ENCODE data around the gene LONP1. TPM values are rescaled to one million over a fixed set of nuclear protein-coding genes. Genes with fewer than 3 reads are reported as not detected.
A peak's percentile ranks its signal among the peaks of the same experiment; 100 is the strongest.

Gene LONP1, protein sequence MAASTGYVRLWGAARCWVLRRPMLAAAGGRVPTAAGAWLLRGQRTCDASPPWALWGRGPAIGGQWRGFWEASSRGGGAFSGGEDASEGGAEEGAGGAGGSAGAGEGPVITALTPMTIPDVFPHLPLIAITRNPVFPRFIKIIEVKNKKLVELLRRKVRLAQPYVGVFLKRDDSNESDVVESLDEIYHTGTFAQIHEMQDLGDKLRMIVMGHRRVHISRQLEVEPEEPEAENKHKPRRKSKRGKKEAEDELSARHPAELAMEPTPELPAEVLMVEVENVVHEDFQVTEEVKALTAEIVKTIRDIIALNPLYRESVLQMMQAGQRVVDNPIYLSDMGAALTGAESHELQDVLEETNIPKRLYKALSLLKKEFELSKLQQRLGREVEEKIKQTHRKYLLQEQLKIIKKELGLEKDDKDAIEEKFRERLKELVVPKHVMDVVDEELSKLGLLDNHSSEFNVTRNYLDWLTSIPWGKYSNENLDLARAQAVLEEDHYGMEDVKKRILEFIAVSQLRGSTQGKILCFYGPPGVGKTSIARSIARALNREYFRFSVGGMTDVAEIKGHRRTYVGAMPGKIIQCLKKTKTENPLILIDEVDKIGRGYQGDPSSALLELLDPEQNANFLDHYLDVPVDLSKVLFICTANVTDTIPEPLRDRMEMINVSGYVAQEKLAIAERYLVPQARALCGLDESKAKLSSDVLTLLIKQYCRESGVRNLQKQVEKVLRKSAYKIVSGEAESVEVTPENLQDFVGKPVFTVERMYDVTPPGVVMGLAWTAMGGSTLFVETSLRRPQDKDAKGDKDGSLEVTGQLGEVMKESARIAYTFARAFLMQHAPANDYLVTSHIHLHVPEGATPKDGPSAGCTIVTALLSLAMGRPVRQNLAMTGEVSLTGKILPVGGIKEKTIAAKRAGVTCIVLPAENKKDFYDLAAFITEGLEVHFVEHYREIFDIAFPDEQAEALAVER
- 98.5 TPM for total RNA-seq (ENCODE audit: unreplicated experiment)
- long read RNA-seq, transcript LONP1-201 (18 exons, 3,236 nt) = major isoform, 5 of 10 reads
- long read RNA-seq, partial matches to known transcripts = 4 of 10 reads
- long read RNA-seq, other reads (novel, unspliced or antisense) = 1 of 10 reads

DNA sequence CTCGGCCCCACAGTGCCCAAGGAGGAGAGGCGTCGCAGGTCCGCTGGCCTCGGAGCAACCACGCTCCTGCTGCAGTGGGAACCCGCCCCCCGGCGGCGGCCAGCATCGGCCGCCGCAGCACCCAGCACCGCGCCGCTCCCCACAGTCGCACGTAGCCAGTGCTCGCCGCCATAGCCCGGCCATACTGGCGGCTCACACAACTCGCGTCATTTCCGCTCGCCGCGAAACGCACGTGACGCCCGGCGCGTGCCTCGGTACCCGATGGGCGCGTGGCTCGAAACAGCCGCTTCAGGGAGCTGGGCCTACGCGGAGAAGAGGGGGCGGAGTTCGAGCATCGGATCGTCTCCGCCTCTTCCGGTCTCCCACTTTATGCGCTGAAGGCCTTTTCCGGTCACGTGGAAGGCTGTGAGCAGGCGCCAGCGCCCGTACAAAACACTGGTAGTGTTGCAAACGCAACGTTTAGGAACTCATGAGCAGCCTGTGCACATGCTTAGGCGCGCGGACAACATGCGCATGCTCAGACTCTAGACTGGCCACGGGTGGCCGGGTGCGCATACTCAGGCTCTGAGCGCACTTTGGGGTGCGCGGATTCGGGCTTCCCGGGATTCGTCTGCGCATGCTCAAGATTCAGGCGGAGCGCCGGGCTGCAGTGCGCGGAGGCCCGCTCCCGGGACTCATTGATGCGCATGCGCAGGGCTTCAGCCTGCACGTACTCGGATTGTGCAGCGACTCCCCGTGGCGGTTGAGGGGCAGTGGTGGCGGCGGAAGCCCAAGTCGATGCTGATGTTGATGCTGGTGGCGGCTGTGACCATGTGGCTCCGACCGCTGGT lies at the start of gene LONP1, which contains the start of gene CATSPERD:
TSS of gene LONP1 (minus strand) at position 186 of the 830 bp plus-strand sequence. CDS start at position 172, 14 bp downstream.
TSS of gene CATSPERD (plus strand) at position 677 of the 830 bp plus-strand sequence. CDS start at position 778, 101 bp downstream.
- DNase-seq = peak; percentile 99
- Mint-ChIP-seq H3K4me1 (ENCODE audit: low read depth, unreplicated experiment) (peaks cover 12% of the 10 kb centered on the region), H3K4me3 (ENCODE audit: unreplicated experiment) (peak within 1 kb of the TSS; percentile 89), H3K9me3 (ENCODE audit: unreplicated experiment) (peaks cover 11% of the 10 kb centered on the region), H3K36me3 (ENCODE audit: unreplicated experiment) (no peaks in the 10 kb centered on the region), H3K27me3 (ENCODE audit: unreplicated experiment) (peaks cover 7% of the 10 kb centered on the region), H3K27ac (ENCODE audit: unreplicated experiment) (peak within 1 kb of the TSS; percentile 87)
- TF ChIP-seq, protein P1, sequence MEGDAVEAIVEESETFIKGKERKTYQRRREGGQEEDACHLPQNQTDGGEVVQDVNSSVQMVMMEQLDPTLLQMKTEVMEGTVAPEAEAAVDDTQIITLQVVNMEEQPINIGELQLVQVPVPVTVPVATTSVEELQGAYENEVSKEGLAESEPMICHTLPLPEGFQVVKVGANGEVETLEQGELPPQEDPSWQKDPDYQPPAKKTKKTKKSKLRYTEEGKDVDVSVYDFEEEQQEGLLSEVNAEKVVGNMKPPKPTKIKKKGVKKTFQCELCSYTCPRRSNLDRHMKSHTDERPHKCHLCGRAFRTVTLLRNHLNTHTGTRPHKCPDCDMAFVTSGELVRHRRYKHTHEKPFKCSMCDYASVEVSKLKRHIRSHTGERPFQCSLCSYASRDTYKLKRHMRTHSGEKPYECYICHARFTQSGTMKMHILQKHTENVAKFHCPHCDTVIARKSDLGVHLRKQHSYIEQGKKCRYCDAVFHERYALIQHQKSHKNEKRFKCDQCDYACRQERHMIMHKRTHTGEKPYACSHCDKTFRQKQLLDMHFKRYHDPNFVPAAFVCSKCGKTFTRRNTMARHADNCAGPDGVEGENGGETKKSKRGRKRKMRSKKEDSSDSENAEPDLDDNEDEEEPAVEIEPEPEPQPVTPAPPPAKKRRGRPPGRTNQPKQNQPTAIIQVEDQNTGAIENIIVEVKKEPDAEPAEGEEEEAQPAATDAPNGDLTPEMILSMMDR (IDR thresholded peaks at IDR 0.05; ENCODE audit: partially characterized antibody, unreplicated experiment) = peak; percentile 86

DNA sequence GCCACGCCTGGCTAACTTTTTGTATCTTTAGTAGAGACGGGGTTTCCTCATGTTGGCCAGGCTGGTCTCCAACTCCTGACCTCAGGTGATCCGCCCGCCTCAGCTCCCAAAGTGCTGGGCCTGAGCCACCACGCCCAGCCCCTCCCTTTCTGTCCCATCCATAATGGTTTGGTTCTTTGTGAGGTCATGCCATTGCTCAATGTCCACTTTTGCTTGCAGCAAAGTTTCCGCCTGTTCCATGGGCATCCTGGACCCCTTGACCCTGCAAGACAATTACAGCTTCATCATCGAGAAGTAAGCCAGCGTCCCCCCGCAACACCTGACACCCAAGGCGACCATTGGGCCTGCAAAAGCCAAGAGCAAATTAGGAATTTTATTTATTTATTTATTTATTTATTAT lies 48.0 kb upstream of the LONP1 start:
- Mint-ChIP-seq H3K27ac (ENCODE audit: unreplicated experiment) (no peak overlapping the region), H3K4me3 (ENCODE audit: unreplicated experiment) (no peak overlapping the region), H3K36me3 (ENCODE audit: unreplicated experiment) (no peaks in the 10 kb centered on the region)

DNA sequence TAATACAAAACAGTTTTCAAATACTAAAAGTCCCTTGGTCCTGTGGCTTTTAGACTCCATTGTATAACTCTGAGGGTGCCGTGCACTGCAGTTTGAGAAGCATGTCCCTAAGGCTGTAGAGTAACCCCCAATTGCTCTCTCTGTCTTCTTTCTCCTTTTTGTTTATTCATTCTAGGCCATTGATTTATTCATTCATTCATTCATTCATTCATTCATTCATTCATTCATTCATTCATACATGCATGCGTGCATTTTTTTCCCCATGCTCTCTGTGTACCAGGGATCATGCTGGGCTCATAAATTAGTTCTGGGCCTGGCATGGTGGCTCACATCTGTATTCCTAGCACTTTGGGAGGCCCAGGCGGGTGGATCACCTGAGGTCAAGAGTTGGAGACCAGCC lies 45.3 kb upstream of the LONP1 start:
- no peak for DNase-seq
- Mint-ChIP-seq H3K9me3 (ENCODE audit: unreplicated experiment) (peaks cover 4% of the 10 kb centered on the region), H3K36me3 (ENCODE audit: unreplicated experiment) (no peaks in the 10 kb centered on the region), H3K27me3 (ENCODE audit: unreplicated experiment) (peaks cover 2% of the 10 kb centered on the region), H3K4me1 (ENCODE audit: low read depth, unreplicated experiment) (no peaks in the 10 kb centered on the region), H3K4me3 (ENCODE audit: unreplicated experiment) (peak overlapping the region; percentile 13), H3K27ac (ENCODE audit: unreplicated experiment) (no peak overlapping the region)
- TF ChIP-seq, protein P1 (IDR thresholded peaks at IDR 0.05; ENCODE audit: partially characterized antibody, unreplicated experiment) = no peak

More for the DNA sequence above, 48.0 kb upstream of the LONP1 start:
- Mint-ChIP-seq H3K9me3 (ENCODE audit: unreplicated experiment) (peaks cover 2% of the 10 kb centered on the region), H3K27me3 (ENCODE audit: unreplicated experiment) (no peaks in the 10 kb centered on the region), H3K4me1 (ENCODE audit: low read depth, unreplicated experiment) (no peaks in the 10 kb centered on the region)
- no peak for DNase-seq
- TF ChIP-seq, protein P1 (IDR thresholded peaks at IDR 0.05; ENCODE audit: partially characterized antibody, unreplicated experiment) = no peak

DNA sequence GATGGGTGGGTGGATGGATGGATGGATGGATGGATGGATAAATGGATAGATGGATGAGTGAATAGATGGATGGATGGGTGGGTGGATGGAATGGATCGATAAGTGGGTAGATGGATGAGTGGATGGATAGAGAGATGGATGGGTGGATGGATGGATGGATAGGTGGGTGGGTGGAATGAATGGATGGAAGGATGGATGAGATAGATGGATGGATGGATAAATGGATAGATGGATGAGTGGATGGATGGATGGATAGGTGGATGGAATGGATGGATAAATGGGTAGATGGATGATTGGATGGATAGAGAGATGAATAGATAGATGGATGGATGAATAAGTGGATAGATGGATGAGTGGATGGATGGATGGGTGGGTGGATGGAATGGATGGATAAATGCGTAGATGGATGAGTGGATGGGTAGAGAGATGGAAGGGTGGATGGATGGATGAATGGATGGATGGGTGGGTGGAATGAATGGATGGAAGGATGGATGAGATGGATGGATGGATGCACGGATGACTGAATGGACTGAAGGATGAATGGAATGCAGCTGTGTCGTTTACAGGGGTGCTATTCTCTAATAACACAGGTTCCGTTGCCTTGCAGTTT lies 42.8 kb upstream of the LONP1 start:
- no peak overlapping the region for H3K27ac Mint-ChIP-seq (ENCODE audit: unreplicated experiment)
- H3K4me3 Mint-ChIP-seq (ENCODE audit: unreplicated experiment) = no peak overlapping the region
- TF ChIP-seq, protein P1 (IDR thresholded peaks at IDR 0.05; ENCODE audit: partially characterized antibody, unreplicated experiment) = no peak
- peaks cover 2% of the 10 kb centered on the region for H3K27me3 Mint-ChIP-seq (ENCODE audit: unreplicated experiment)
- H3K4me1 Mint-ChIP-seq (ENCODE audit: low read depth, unreplicated experiment) = no peaks in the 10 kb centered on the region
- no peaks in the 10 kb centered on the region for H3K36me3 Mint-ChIP-seq (ENCODE audit: unreplicated experiment)
- no peak for DNase-seq
- H3K9me3 Mint-ChIP-seq (ENCODE audit: unreplicated experiment) = peaks cover 5% of the 10 kb centered on the region
